Activated B cell treated with CpG ODN at 0.5 μM for 24 hours (primary cell): Measurements from ENCODE around the gene GPR42. TPM values are rescaled to one million over a fixed set of nuclear protein-coding genes. Genes with fewer than 3 reads are reported as not detected.

ENCODE experiments used
- ATAC-seq: fragments of 200-7000 bp; cut with Tn5 transposase; one replicate; pipeline ENCODE4 v1.10.0; 2021; ENCODE audit warnings: low read depth, mild to moderate bottlenecking, moderate library complexity
- CTCF ChIA-PET: fragments of 350-600 bp; sonication (Branson Sonifier 250); formaldehyde crosslinking; loops from one replicate; lab custom pipeline; 2021; ENCODE audit warnings: antibody characterized with exemption; lab: Charles Lee
- POLR2A ChIA-PET: fragments of 350-600 bp; sonication (Branson Sonifier 250); formaldehyde crosslinking; loops from one replicate; lab custom pipeline; 2021; ENCODE audit warnings: antibody characterized with exemption; lab: Charles Lee
- DNase-seq: peaks from one replicate; pipeline ENCODE4 v3.0.0; 2022
- H3K27ac Mint-ChIP-seq: one replicate; pipeline ENCODE4 v1.8.0; 2020; ENCODE audit warnings: mixed read lengths
- H3K27me3 Mint-ChIP-seq: one replicate; pipeline ENCODE4 v1.8.0; 2021; ENCODE audit warnings: mixed read lengths
- H3K36me3 Mint-ChIP-seq: one replicate; pipeline ENCODE4 v1.8.0; 2021; ENCODE audit warnings: low read depth, mixed read lengths
- H3K4me1 Mint-ChIP-seq: one replicate; pipeline ENCODE4 v1.8.0; 2021; ENCODE audit warnings: mixed read lengths
- H3K4me3 Mint-ChIP-seq: one replicate; pipeline ENCODE4 v1.8.0; 2020; ENCODE audit warnings: mild to moderate bottlenecking, mixed read lengths
- H3K9me3 Mint-ChIP-seq: one replicate; pipeline ENCODE4 v1.8.0; 2020; ENCODE audit warnings: mixed read lengths
- CTCF ChIP-seq: fragments of 200-600 bp; IDR thresholded peaks from one replicate; pipeline ENCODE4 v1.8.0; 2022; ENCODE audit warnings: antibody characterized with exemption, mild to moderate bottlenecking
- intact Hi-C: fragments of 100-400 bp; cut with micrococcal nuclease; formaldehyde crosslinking; loops from one replicate; pipeline ENCODE4 v1.15.1; 2024
- total RNA-seq: library from RNA; stranded (reverse); gene quantifications from 2 replicates; pipeline ENCODE4 v1.2.3, GENCODE V29; 2022

The GPR42 gene
- total RNA-seq, 1 donor from 2014 or later, result not detected

- intact Hi-C loops, result no loop called here
- POLR2A ChIA-PET, result no interaction called here
- ATAC-seq (no peak), DNase-seq (no peak)
- Mint-ChIP-seq H3K27me3 (peaks cover 3% of the 10 kb centered on the region), H3K36me3 (no peaks in the 10 kb centered on the region), H3K27ac (no peak overlapping the region), H3K4me3 (no peak overlapping the region), H3K9me3 (no peaks in the 10 kb centered on the region), H3K4me1 (no peaks in the 10 kb centered on the region)
- CTCF ChIA-PET, result no interaction called here
- no peak for TF ChIP-seq CTCF
These were observed 22.2 kb downstream of the GPR42 start for GRCh38 chr19:35392742-35393715.

- Mint-ChIP-seq H3K36me3 (no peaks in the 10 kb centered on the region), H3K9me3 (no peaks in the 10 kb centered on the region), H3K27me3 (peaks cover 3% of the 10 kb centered on the region), H3K4me1 (no peaks in the 10 kb centered on the region), H3K4me3 (no peak overlapping the region), H3K27ac (no peak overlapping the region)
- intact Hi-C loops, result no loop called here
- ATAC-seq (no peak), DNase-seq (no peak)
- TF ChIP-seq CTCF, result no peak
- ChIA-PET POLR2A (no interaction called here), CTCF (interaction anchor here (0.7 kb wide), 1 partner anchor 142 kb away, joined by 3 read pairs; no protein-coding TSS in a partner anchor)
These were observed 24.7 kb downstream of the GPR42 start for GRCh38 chr19:35395382-35396199.

GRCh38 chr19:35396240-35396885, 25.5 kb downstream of the GPR42 start:
- ATAC-seq (no peak), DNase-seq (no peak)
- TF ChIP-seq CTCF, result no peak
- H3K4me3 Mint-ChIP-seq, result no peak overlapping the region
- H3K36me3 Mint-ChIP-seq, result no peaks in the 10 kb centered on the region
- intact Hi-C loops, result no loop called here
- ChIA-PET POLR2A (no interaction called here), CTCF (interaction anchor here (0.7 kb wide), 1 partner anchor 142 kb away, joined by 3 read pairs; no protein-coding TSS in a partner anchor)
- H3K9me3 Mint-ChIP-seq, result no peaks in the 10 kb centered on the region
- no peak overlapping the region for H3K27ac Mint-ChIP-seq
- H3K4me1 Mint-ChIP-seq, result peaks cover 2% of the 10 kb centered on the region
- peaks cover 1% of the 10 kb centered on the region for H3K27me3 Mint-ChIP-seq

GRCh38 chr19:35397064-35397463, 26.2 kb downstream of the GPR42 start:
- no peak overlapping the region for H3K27ac Mint-ChIP-seq
- POLR2A ChIA-PET, result no interaction called here
- no peak for TF ChIP-seq CTCF
- intact Hi-C loops, result no loop called here
- peaks cover 1% of the 10 kb centered on the region for H3K27me3 Mint-ChIP-seq
- H3K36me3 Mint-ChIP-seq, result no peaks in the 10 kb centered on the region
- CTCF ChIA-PET, result no interaction called here
- peaks cover 5% of the 10 kb centered on the region for H3K4me1 Mint-ChIP-seq
- DNase-seq, result no peak
- H3K4me3 Mint-ChIP-seq, result no peak overlapping the region
- H3K9me3 Mint-ChIP-seq, result no peaks in the 10 kb centered on the region
- ATAC-seq, result no peak
